Heart left ventricle (tissue), 16 donors: Measurements from ENCODE around the gene VSIG10L2. TPM values are rescaled to one million over a fixed set of nuclear protein-coding genes. Genes with fewer than 3 reads are reported as not detected.
A peak's percentile ranks its signal among the peaks of the same experiment; 100 is the strongest.
"Not testable (repeated sequence)": the region's sequence is repeated elsewhere in the genome, so short reads cannot be mapped to it uniquely, and the experiment has no call there.

ENCODE experiments used
- ATAC-seq, 4 donors: fragments of 200-7000 bp; cut with Tn5 transposase; one replicate each; pipeline ENCODE4 v1.9.1; 2020 to 2022; ENCODE audit warnings: moderate library complexity in 4 of 4, mild to moderate bottlenecking in 3 of 4, moderate number of reproducible peaks in 1 of 4
- DNase-seq, 5 donors: peaks; one replicate each; pipeline ENCODE4 v3.0.0-alpha.2; 2020
- H3K27ac ChIP-seq, 12 donors: fragments of 200-600 bp; sonication (generic) in 4 of 12; one replicate each; pipeline versions ENCODE4 v1.5.0 to v1.8.0; 2016 to 2022; ENCODE audit warnings: mild to moderate bottlenecking in 2 of 12
- H3K27me3 ChIP-seq, 9 donors: fragments of 200-600 bp; sonication (generic) in 2 of 9; one replicate each; pipeline versions ENCODE4 v1.5.1 to v1.8.0; 2016 to 2022; ENCODE audit warnings: mild to moderate bottlenecking in 3 of 9
- H3K36me3 ChIP-seq, 9 donors: fragments of 200-600 bp; sonication (generic) in 2 of 9; one replicate each; pipeline versions ENCODE4 v1.5.0 to v1.8.0; 2018 to 2022; ENCODE audit warnings: mild to moderate bottlenecking in 2 of 9
- H3K4me1 ChIP-seq, 12 donors: fragments of 200-600 bp; sonication (generic) in 4 of 12; one replicate each; pipeline versions ENCODE4 v1.5.0 to v1.8.0; 2016 to 2022; ENCODE audit warnings: mild to moderate bottlenecking in 3 of 12
- H3K4me3 ChIP-seq, 12 donors: fragments of 200-600 bp; sonication (generic) in 4 of 12; one replicate each; pipeline versions ENCODE4 v1.5.0 to v1.8.0; 2017 to 2022; ENCODE audit warnings: mild to moderate bottlenecking in 9 of 12, moderate library complexity in 4 of 12
- H3K9me3 ChIP-seq, 12 donors: fragments of 200-600 bp; sonication (generic) in 4 of 12; one replicate each; pipeline versions ENCODE4 v1.5.0 to v1.8.0; 2016 to 2022; ENCODE audit warnings: mild to moderate bottlenecking in 1 of 12
- POLR2A ChIP-seq, 2 donors: fragments of 450-650 bp; IDR thresholded peaks; one replicate each; pipeline ENCODE4 v1.6.1; 2017; ENCODE audit warnings: antibody characterized with exemption in 2 of 2, mild to moderate bottlenecking in 2 of 2, moderate library complexity in 2 of 2
- WGBS, 4 donors: extraction: QIAGEN DNeasy Blood & Tissue Kit in 2 of 4; methylation state at CpG; one replicate each; pipeline versions ENCODE4 v1.1.5 to v1.1.7; 2013 to 2018; 5-methylcytosine and 5-hydroxymethylcytosine counted together
- intact Hi-C, 10 donors: fragments of 100-400 bp; cut with DNase I; formaldehyde crosslinking; loops; one replicate each; pipeline versions ENCODE4 v1.11.1 to v1.14.2; 2022
- polyA plus RNA-seq, 2 donors: library from polyadenylated mRNA; stranded (reverse); fragments of 200-250 nt; gene quantifications; one replicate each; pipeline ENCODE4 v1.2.3, GENCODE V29; 2013
- total RNA-seq, 9 donors: library from RNA; depleted of rRNA in 2 of 9; stranded (reverse); fragments of >200 nt in 2 of 9; fragmentation: NEBNext Ultra II Directional in 3 of 9; extraction: Animal tissue kit (Norgen Biotek cat#: 25700) in 3 of 9; gene quantifications; one replicate each; pipeline versions ENCODE4 v1.1.0 to v1.2.4, GENCODE V29; 2016 to 2023
- TF ChIP-seq, protein P1 (sequence below), 12 donors: fragments of 200-600 bp; sonication (generic) in 4 of 12; IDR thresholded peaks; one replicate each; pipeline versions ENCODE4 v1.5.0 to v1.8.0; 2018 to 2022; ENCODE audit warnings: antibody characterized with exemption in 12 of 12, mild to moderate bottlenecking in 5 of 12
- donor health status: ischemic (EF 13 %, LVEDD 7.1; RV severe dilation, severe dysfunction).
- donor health status: healthy with polysubstance abuse.
- donor health status: DM: no; HTN: yes; CAD: no.
- donor health status: DM: no; HTN: no; CAD: no.
- donor health status: ischemic (EF 25% LVEDD 6.9; RV normal size, moderate dysfunction).
- donor health status: ischemic (EF 25% LVEDD 5.7; RV mildly dilated, moderate dysfunction).
- donor health status: healthy.
- donor health status: DM: yes; HTN: yes; CAD: no.
- donor health status: ischemic (EF 35%, LVEDD 5.7; RV mildly dilated, moderate dysfunction).
- donor health status: nonischemic (EF 11% LVEDD 7.7; RV severe dilation, severe dysfunction).
- donor health status: DM: yes; HTN: yes; CAD: no.
- donor health status: PGD.
- donor health status: ischemic (EF 29% LVEDD 5.4; RV normal size, mild dysfunction).
- donor health status: nonischemic (EF 23%, LVEDD 6.1; RV moderate dilation, normal function).

Gene VSIG10L2
- total and polyA plus RNA-seq, 11 donors, result 0.04 to 0.21 (median 0.12) TPM; not detected in 8

- Histone ChIP-seq H3K27me3 (no peaks in the 10 kb centered on the region), H3K4me1 (peaks cover 0 to 3% (median 0%) of the 10 kb centered on the region in 12 donors), H3K9me3 (no peaks in the 10 kb centered on the region), H3K36me3 (peaks cover 0 to 21% (median 5%) of the 10 kb centered on the region in 9 donors), H3K27ac (no peak overlapping the region), H3K4me3 (no peak overlapping the region)
- DNase-seq (no peak), ATAC-seq (no peak)
- WGBS, 4 donors, result 92 to 95% (median 93%) methylated on average over 3 of the region's 3 CpGs
- intact Hi-C loops, result no loop called here
- no peak for TF ChIP-seq POLR2A (IDR thresholded peaks at IDR 0.05)
- TF ChIP-seq, protein P1, sequence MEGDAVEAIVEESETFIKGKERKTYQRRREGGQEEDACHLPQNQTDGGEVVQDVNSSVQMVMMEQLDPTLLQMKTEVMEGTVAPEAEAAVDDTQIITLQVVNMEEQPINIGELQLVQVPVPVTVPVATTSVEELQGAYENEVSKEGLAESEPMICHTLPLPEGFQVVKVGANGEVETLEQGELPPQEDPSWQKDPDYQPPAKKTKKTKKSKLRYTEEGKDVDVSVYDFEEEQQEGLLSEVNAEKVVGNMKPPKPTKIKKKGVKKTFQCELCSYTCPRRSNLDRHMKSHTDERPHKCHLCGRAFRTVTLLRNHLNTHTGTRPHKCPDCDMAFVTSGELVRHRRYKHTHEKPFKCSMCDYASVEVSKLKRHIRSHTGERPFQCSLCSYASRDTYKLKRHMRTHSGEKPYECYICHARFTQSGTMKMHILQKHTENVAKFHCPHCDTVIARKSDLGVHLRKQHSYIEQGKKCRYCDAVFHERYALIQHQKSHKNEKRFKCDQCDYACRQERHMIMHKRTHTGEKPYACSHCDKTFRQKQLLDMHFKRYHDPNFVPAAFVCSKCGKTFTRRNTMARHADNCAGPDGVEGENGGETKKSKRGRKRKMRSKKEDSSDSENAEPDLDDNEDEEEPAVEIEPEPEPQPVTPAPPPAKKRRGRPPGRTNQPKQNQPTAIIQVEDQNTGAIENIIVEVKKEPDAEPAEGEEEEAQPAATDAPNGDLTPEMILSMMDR (IDR thresholded peaks at IDR 0.05), result no peak
Observed at GRCh38 chr11:125979511-125979910, 33.7 kb downstream of the VSIG10L2 start.

GRCh38 chr11:125980436-125980835 is 34.6 kb downstream of the VSIG10L2 start:
- Histone ChIP-seq H3K4me1 (peaks cover 0 to 3% (median 0%) of the 10 kb centered on the region in 12 donors), H3K27me3 (no peaks in the 10 kb centered on the region), H3K36me3 (peaks cover 0 to 21% (median 5%) of the 10 kb centered on the region in 9 donors), H3K9me3 (no peaks in the 10 kb centered on the region), H3K27ac (no peak overlapping the region), H3K4me3 (no peak overlapping the region)
- DNase-seq (no peak), ATAC-seq (no peak)
- TF ChIP-seq, protein P1 (IDR thresholded peaks at IDR 0.05), result no peak
- TF ChIP-seq POLR2A (IDR thresholded peaks at IDR 0.05), result no peak
- intact Hi-C loops, result no loop called here
- 92 to 97% (median 93%) methylated on average over 8 of the region's 8 CpGs for WGBS, 4 donors

- Histone ChIP-seq H3K4me3 (no peak overlapping the region), H3K36me3 (peaks cover 0 to 21% (median 5%) of the 10 kb centered on the region in 9 donors), H3K9me3 (no peaks in the 10 kb centered on the region), H3K27me3 (no peaks in the 10 kb centered on the region), H3K27ac (no peak overlapping the region), H3K4me1 (peaks cover 0 to 3% (median 0%) of the 10 kb centered on the region in 12 donors)
- intact Hi-C loops, result no loop called here
- ATAC-seq (no peak), DNase-seq (no peak)
- WGBS, 4 donors, result 96 to 97% (median 96%) methylated on average over 3 of the region's 3 CpGs
- TF ChIP-seq POLR2A (IDR thresholded peaks at IDR 0.05), result no peak
- TF ChIP-seq, protein P1 (IDR thresholded peaks at IDR 0.05), result no peak
Observed at GRCh38 chr11:125982348-125982730, 36.5 kb downstream of the VSIG10L2 start.

DNA sequence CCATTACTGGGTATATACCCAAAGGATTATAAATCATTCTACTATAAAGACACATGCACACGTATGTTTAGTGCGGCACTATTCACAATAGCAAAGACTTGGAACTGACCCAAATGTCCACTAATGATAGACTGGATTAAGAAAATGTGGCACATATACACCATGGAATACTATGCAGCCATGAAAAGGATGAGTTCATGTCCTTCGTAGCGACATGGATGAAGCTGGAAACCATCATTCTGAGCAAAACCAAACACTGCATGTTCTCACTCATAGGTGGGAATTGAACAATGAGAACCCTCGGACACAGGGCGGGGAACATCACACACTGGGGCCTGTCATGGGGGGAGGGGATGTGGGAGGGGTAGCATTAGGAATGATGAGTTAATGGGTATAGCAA is 40.1 kb downstream of the VSIG10L2 start:
- intact Hi-C loops, H3K9me3 ChIP-seq, H3K27me3 ChIP-seq, H3K4me3 ChIP-seq, ATAC-seq, H3K27ac ChIP-seq, DNase-seq: not testable (repeated sequence)
- 96 to 98% (median 97%) methylated on average over 6 of the region's 6 CpGs for WGBS, 4 donors
- peaks cover 0 to 25% (median 5%) of the 10 kb centered on the region in 9 donors for H3K36me3 ChIP-seq
- peaks cover 0 to 14% (median 2%) of the 10 kb centered on the region in 12 donors for H3K4me1 ChIP-seq

GRCh38 chr11:125987066-125987641 is 41.3 kb downstream of the VSIG10L2 start:
- Histone ChIP-seq H3K4me3 (no peak overlapping the region), H3K27ac (peak overlapping the region in 1 of 12 donors; percentile 3), H3K9me3 (no peaks in the 10 kb centered on the region), H3K36me3 (peaks cover 0 to 24% (median 3%) of the 10 kb centered on the region in 9 donors), H3K4me1 (peaks cover 0 to 14% (median 2%) of the 10 kb centered on the region in 12 donors), H3K27me3 (no peaks in the 10 kb centered on the region)
- intact Hi-C loops, result no loop called here
- 85 to 88% (median 86%) methylated on average over 5 of the region's 5 CpGs for WGBS, 4 donors
- ATAC-seq (no peak), DNase-seq (no peak)
- TF ChIP-seq, protein P1 (IDR thresholded peaks at IDR 0.05), result no peak
- TF ChIP-seq POLR2A (IDR thresholded peaks at IDR 0.05), result no peak
